Gastrocnemius medialis (tissue), 4 donors: ENCODE data around the gene C2orf92. TPM values are rescaled to one million over a fixed set of nuclear protein-coding genes. Genes with fewer than 3 reads are reported as not detected.
"Not testable (repeated sequence)": the region's sequence is repeated elsewhere in the genome, so short reads cannot be mapped to it uniquely, and the experiment has no call there.

Source experiments
- ATAC-seq, 2 donors: fragments of 150-250 bp; one replicate each; pipeline ENCODE4 v1.9.1; 2016
- DNase-seq, 2 donors: peaks; one replicate each; pipeline ENCODE4 v3.0.0-alpha.2; 2019
- H3K27ac ChIP-seq, 4 donors: fragments of 200-600 bp; sonication (generic); 1 replicate in 1 of 4; 2 replicates in 3 of 4; pipeline ENCODE4 v1.5.1; 2016 to 2018; ENCODE audit warnings: mild to moderate bottlenecking in 2 of 4, moderate library complexity in 1 of 4
- H3K27me3 ChIP-seq, 3 donors: fragments of 200-600 bp; sonication (generic) in 2 of 3; 1 replicate in 1 of 3; 2 replicates in 2 of 3; pipeline versions ENCODE4 v1.5.1 to v1.6.0; 2016 to 2019; ENCODE audit warnings: mild to moderate bottlenecking in 1 of 3, moderate library complexity in 1 of 3
- H3K36me3 ChIP-seq, 2 donors: fragments of 200-600 bp; sonication (generic) in 1 of 2; one replicate each; pipeline ENCODE4 v1.5.1; 2017 to 2018
- H3K4me1 ChIP-seq, 2 donors: fragments of 200-600 bp; sonication (generic) in 1 of 2; one replicate each; pipeline ENCODE4 v1.5.1; 2016 to 2017; ENCODE audit warnings: mild to moderate bottlenecking in 2 of 2
- H3K4me3 ChIP-seq, 4 donors: fragments of 200-600 bp; sonication (generic) in 3 of 4; 1 replicate in 1 of 4; 2 replicates in 3 of 4; pipeline ENCODE4 v1.5.1; 2016 to 2019; ENCODE audit warnings: mild to moderate bottlenecking in 2 of 4
- H3K9me3 ChIP-seq, 3 donors: fragments of 200-600 bp; sonication (generic) in 2 of 3; 1 replicate in 1 of 3; 2 replicates in 2 of 3; pipeline ENCODE4 v1.5.1; 2016 to 2019
- CTCF ChIP-seq, 5 experiments: fragments of 450-650 bp in 3 of 5; fragments of 200-600 bp in 2 of 5; sonication (generic) in 2 of 5; IDR thresholded peaks in 4 of 5; conservative IDR thresholded peaks in 1 of 5; 1 replicate in 4 of 5; 2 replicates in 1 of 5; pipeline ENCODE4 v1.5.1; 2016 to 2019; ENCODE audit warnings: antibody characterized with exemption in 5 of 5, mild to moderate bottlenecking in 3 of 5, moderate library complexity in 3 of 5
- POLR2A ChIP-seq, 2 donors: fragments of 450-650 bp; IDR thresholded peaks; one replicate each; pipeline ENCODE4 v1.6.1; 2017; ENCODE audit warnings: antibody characterized with exemption in 2 of 2, mild to moderate bottlenecking in 2 of 2, moderate library complexity in 2 of 2
- in situ Hi-C, 4 donors: fragments of 200-750 bp; cut with MboI; loops; one replicate each; pipeline versions ENCODE4 v1.15.0 to v1.8.0; 2017; ENCODE audit warnings: low sequenced_read_pairs in 4 of 4
- intact Hi-C: fragments of 100-400 bp; cut with DNase I; formaldehyde crosslinking; loops from one replicate; pipeline ENCODE4 v1.15.1; 2023; ENCODE audit warnings: low total_unique reads
- total RNA-seq, 4 donors: library from RNA; depleted of rRNA; stranded (reverse); fragments of >200 nt; gene quantifications; one replicate each; pipeline versions ENCODE4 v1.1.0 to v1.2.3, GENCODE V29; 2016

Gene C2orf92
- total RNA-seq, 4 donors from 2014 or later: 0.85 to 4.2 TPM; not detected in 2

GRCh38 chr2:97664636-97664970 is 4.9 kb upstream of the C2orf92 start:
- peak overlapping the region; percentile 59 to 94 (median 75) for H3K4me3 ChIP-seq
- H3K27me3 ChIP-seq: no peaks in the 10 kb centered on the region
- in situ Hi-C loops: loop anchor here in 1 of 4 donors (25.0 kb wide), 1 partner anchor 1127 kb away; the partner anchor contains the start of gene ARID5A
- DNase-seq: no peak
- no peaks in the 10 kb centered on the region for H3K9me3 ChIP-seq
- no peak for ATAC-seq
- intact Hi-C loops: loop anchor here (1.0 to 2.0 kb wide), 2 partner anchors 33 to 74 kb away; no protein-coding TSS in a partner anchor
- TF ChIP-seq POLR2A (IDR thresholded peaks at IDR 0.05) (no peak), CTCF (IDR thresholded peaks at IDR 0.05 in 4 of 5, conservative IDR thresholded peaks at IDR 0.05 in 1 of 5) (peak in 1 of 5 experiments; percentile 3)
- H3K4me1 ChIP-seq: peaks cover 23 to 29% of the 10 kb centered on the region in 2 donors
- H3K36me3 ChIP-seq: peaks cover 0 to 6% of the 10 kb centered on the region in 2 donors
- peak overlapping the region; percentile 86 to 98 (median 92) for H3K27ac ChIP-seq

GRCh38 chr2:97670471-97670870 is 958 bp downstream of the C2orf92 start:
- ATAC-seq (no peak), DNase-seq (no peak)
- TF ChIP-seq POLR2A (IDR thresholded peaks at IDR 0.05): no peak
- TF ChIP-seq CTCF (IDR thresholded peaks at IDR 0.05 in 4 of 5, conservative IDR thresholded peaks at IDR 0.05 in 1 of 5): no peak
- intact Hi-C loops: no loop called here
- H3K27me3 ChIP-seq: no peaks in the 10 kb centered on the region
- no peak overlapping the region for H3K4me3 ChIP-seq
- H3K4me1 ChIP-seq: no peaks in the 10 kb centered on the region
- no peak overlapping the region for H3K27ac ChIP-seq
- in situ Hi-C loops: loop anchor here in 2 of 4 donors (10.0 to 25.0 kb wide), 2 partner anchors 1133 to 1606 kb away; partner anchors contain the start of gene ARID5A (in 1 of the 2)
- no peaks in the 10 kb centered on the region for H3K9me3 ChIP-seq
- peaks cover 0 to 9% of the 10 kb centered on the region in 2 donors for H3K36me3 ChIP-seq

- no peak overlapping the region for H3K27ac ChIP-seq
- TF ChIP-seq CTCF (IDR thresholded peaks at IDR 0.05 in 4 of 5, conservative IDR thresholded peaks at IDR 0.05 in 1 of 5) (no peak), POLR2A (IDR thresholded peaks at IDR 0.05) (no peak)
- H3K4me1 ChIP-seq: no peaks in the 10 kb centered on the region
- peaks cover 0 to 9% of the 10 kb centered on the region in 2 donors for H3K36me3 ChIP-seq
- no peaks in the 10 kb centered on the region for H3K27me3 ChIP-seq
- no peak overlapping the region for H3K4me3 ChIP-seq
- in situ Hi-C loops (loop anchor here in 2 of 4 donors (10.0 to 25.0 kb wide), 2 partner anchors 1134 to 1607 kb away; partner anchors contain the start of gene ARID5A (in 1 of the 2)), intact Hi-C loops (no loop called here)
- no peaks in the 10 kb centered on the region for H3K9me3 ChIP-seq
- DNase-seq (no peak), ATAC-seq (no peak)
Measured at GRCh38 chr2:97671526-97671925, 2.0 kb downstream of the C2orf92 start.

GRCh38 chr2:97672606-97673140 is 3.2 kb downstream of the C2orf92 start:
- DNase-seq, intact Hi-C loops, H3K36me3 ChIP-seq, H3K27ac ChIP-seq, H3K27me3 ChIP-seq, H3K4me1 ChIP-seq, ATAC-seq, H3K4me3 ChIP-seq, H3K9me3 ChIP-seq: not testable (repeated sequence)
- in situ Hi-C loops: loop anchor here in 2 of 4 donors (10.0 to 25.0 kb wide), 2 partner anchors 1135 to 1608 kb away; partner anchors contain the start of gene ARID5A (in 1 of the 2)

GRCh38 chr2:97673182-97673914 is 3.8 kb downstream of the C2orf92 start:
- Histone ChIP-seq H3K27ac (no peak overlapping the region), H3K4me1 (no peaks in the 10 kb centered on the region), H3K36me3 (peaks cover 0 to 9% of the 10 kb centered on the region in 2 donors), H3K4me3 (no peak overlapping the region), H3K27me3 (no peaks in the 10 kb centered on the region), H3K9me3 (no peaks in the 10 kb centered on the region)
- intact Hi-C loops: no loop called here
- ATAC-seq (no peak), DNase-seq (no peak)
- in situ Hi-C loops: loop anchor here in 2 of 4 donors (10.0 to 25.0 kb wide), 2 partner anchors 1136 to 1609 kb away; partner anchors contain the start of gene ARID5A (in 1 of the 2)
- TF ChIP-seq CTCF (IDR thresholded peaks at IDR 0.05 in 4 of 5, conservative IDR thresholded peaks at IDR 0.05 in 1 of 5) (no peak), POLR2A (IDR thresholded peaks at IDR 0.05) (no peak)
